Prostate gland (tissue), 2 donors: Measurements from ENCODE around the gene PAQR4. TPM values are rescaled to one million over a fixed set of nuclear protein-coding genes. Genes with fewer than 3 reads are reported as not detected.

Experiments
- DNase-seq: peaks from one replicate; pipeline ENCODE4 v3.0.0-alpha.2; 2019; ENCODE audit warnings: low spot score
- H3K27ac ChIP-seq, 2 donors: fragments of 200-600 bp; sonication (generic); 2 replicates each; pipeline ENCODE4 v1.5.1; 2017 to 2019
- H3K27me3 ChIP-seq: fragments of 200-600 bp; sonication (generic); replicated peaks from 2 replicates; pipeline ENCODE4 v1.5.1; 2019; ENCODE audit not compliant: insufficient read depth
- H3K36me3 ChIP-seq, 2 donors: fragments of 200-600 bp; sonication (generic); 1 replicate in 1 of 2; 2 replicates in 1 of 2; pipeline versions ENCODE4 v1.5.1 to v1.8.1; 2017 to 2019
- H3K4me1 ChIP-seq: fragments of 200-600 bp; sonication (generic); replicated peaks from 2 replicates; pipeline ENCODE4 v1.5.1; 2019
- H3K4me3 ChIP-seq, 2 donors: fragments of 200-600 bp; sonication (generic); 2 replicates each; pipeline ENCODE4 v1.5.1; 2017 to 2019
- H3K9me3 ChIP-seq: fragments of 200-600 bp; sonication (generic); 2 replicates; pipeline ENCODE4 v1.5.1; 2017
- POLR2A ChIP-seq: fragments of 450-650 bp; IDR thresholded peaks from one replicate; pipeline ENCODE4 v1.6.1; 2016; ENCODE audit warnings: antibody characterized with exemption, mild to moderate bottlenecking
- POLR2AphosphoS5 ChIP-seq: sonication (generic); formaldehyde crosslinking; IDR thresholded peaks from one replicate; pipeline ENCODE4 v1.6.1; 2017; ENCODE audit warnings: antibody characterized with exemption
- WGBS: methylation state at CpG from one replicate; pipeline ENCODE4 v1.1.5; 2018; 5-methylcytosine and 5-hydroxymethylcytosine counted together
- intact Hi-C: fragments of 100-400 bp; cut with DNase I; formaldehyde crosslinking; loops from one replicate; pipeline ENCODE4 v1.14.2; 2022
- total RNA-seq, 2 donors: library from RNA; depleted of rRNA; stranded (reverse); fragments of >200 nt; gene quantifications; one replicate each; pipeline ENCODE4 v1.1.0, GENCODE V29; 2016
- TF ChIP-seq, protein P1 (sequence below), 4 experiments: fragments of 200-600 bp in 2 of 4; fragments of 450-650 bp in 2 of 4; sonication (generic) in 2 of 4; IDR thresholded peaks; 1 replicate in 3 of 4; 2 replicates in 1 of 4; pipeline ENCODE4 v1.5.1; 2016 to 2019; ENCODE audit warnings: antibody characterized with exemption in 4 of 4, mild to moderate bottlenecking in 2 of 4, moderate library complexity in 2 of 4

Gene PAQR4
- total RNA-seq, 2 donors from 2014 or later = 9.1 to 25.1 TPM

DNA sequence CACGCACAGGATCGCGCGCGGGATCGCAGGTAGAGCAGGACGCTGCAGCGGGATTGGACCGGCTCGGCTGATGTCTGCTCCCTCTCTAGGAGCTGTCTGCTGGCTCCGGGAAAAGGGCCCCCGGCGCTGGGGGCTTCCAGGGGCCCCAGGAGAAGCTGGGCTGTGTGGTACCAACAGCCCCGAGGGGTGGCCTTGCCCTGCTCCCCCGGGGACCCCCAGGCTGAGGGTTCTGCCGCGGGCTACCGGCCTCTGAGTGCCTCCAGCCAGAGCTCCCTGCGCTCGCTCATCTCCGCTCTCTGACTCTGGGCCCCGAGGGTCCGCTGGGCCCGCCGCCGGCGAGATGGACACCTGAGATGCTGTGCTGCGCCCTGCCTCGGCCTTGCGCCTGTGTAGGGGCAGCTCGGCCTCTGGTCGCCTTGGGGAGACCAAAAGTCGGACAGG lies 1.4 kb upstream of the PAQR4 start:
- Histone ChIP-seq H3K4me3 (no peak overlapping the region), H3K4me1 (peaks cover 35% of the 10 kb centered on the region), H3K36me3 (no peaks in the 10 kb centered on the region), H3K27me3 (no peaks in the 10 kb centered on the region), H3K9me3 (no peaks in the 10 kb centered on the region), H3K27ac (no peak overlapping the region)
- WGBS = 47% methylated on average over 32 of the region's 33 CpGs
- intact Hi-C loops = no loop called here
- TF ChIP-seq POLR2A = no peak
- TF ChIP-seq, protein P1, sequence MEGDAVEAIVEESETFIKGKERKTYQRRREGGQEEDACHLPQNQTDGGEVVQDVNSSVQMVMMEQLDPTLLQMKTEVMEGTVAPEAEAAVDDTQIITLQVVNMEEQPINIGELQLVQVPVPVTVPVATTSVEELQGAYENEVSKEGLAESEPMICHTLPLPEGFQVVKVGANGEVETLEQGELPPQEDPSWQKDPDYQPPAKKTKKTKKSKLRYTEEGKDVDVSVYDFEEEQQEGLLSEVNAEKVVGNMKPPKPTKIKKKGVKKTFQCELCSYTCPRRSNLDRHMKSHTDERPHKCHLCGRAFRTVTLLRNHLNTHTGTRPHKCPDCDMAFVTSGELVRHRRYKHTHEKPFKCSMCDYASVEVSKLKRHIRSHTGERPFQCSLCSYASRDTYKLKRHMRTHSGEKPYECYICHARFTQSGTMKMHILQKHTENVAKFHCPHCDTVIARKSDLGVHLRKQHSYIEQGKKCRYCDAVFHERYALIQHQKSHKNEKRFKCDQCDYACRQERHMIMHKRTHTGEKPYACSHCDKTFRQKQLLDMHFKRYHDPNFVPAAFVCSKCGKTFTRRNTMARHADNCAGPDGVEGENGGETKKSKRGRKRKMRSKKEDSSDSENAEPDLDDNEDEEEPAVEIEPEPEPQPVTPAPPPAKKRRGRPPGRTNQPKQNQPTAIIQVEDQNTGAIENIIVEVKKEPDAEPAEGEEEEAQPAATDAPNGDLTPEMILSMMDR (IDR thresholded peaks at IDR 0.05) = no peak
- no peak for TF ChIP-seq POLR2AphosphoS5
- DNase-seq = no peak

DNA sequence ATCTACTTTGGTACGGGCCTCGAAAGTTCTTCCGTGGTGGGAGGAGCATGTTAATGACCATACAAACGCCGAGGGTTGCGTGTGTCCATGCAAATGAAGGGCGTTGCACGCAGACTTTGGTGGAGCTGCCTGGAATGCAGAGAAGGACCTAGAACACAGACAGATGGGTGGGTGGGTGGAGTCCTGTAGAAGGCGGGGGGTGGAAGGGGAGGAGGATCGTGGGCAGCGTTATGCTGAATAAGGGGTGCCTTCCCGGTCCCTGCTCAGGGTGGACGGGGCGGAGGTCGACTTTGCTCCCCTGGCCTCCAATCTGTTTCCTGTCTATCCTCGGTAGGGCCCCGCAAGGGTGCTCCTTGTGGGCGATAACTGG lies 795 bp upstream of the PAQR4 start:
- peak overlapping the region in 1 of 2 donors; percentile 67 for H3K27ac ChIP-seq
- no peaks in the 10 kb centered on the region for H3K36me3 ChIP-seq
- H3K9me3 ChIP-seq = no peaks in the 10 kb centered on the region
- TF ChIP-seq POLR2A (no peak), POLR2AphosphoS5 (no peak)
- TF ChIP-seq, protein P1 (IDR thresholded peaks at IDR 0.05) = no peak
- H3K27me3 ChIP-seq = no peaks in the 10 kb centered on the region
- H3K4me1 ChIP-seq = peaks cover 37% of the 10 kb centered on the region
- intact Hi-C loops = no loop called here
- DNase-seq = no peak
- peak overlapping the region in 1 of 2 donors; percentile 71 for H3K4me3 ChIP-seq
- 21% methylated on average over 18 of the region's 18 CpGs for WGBS

DNA sequence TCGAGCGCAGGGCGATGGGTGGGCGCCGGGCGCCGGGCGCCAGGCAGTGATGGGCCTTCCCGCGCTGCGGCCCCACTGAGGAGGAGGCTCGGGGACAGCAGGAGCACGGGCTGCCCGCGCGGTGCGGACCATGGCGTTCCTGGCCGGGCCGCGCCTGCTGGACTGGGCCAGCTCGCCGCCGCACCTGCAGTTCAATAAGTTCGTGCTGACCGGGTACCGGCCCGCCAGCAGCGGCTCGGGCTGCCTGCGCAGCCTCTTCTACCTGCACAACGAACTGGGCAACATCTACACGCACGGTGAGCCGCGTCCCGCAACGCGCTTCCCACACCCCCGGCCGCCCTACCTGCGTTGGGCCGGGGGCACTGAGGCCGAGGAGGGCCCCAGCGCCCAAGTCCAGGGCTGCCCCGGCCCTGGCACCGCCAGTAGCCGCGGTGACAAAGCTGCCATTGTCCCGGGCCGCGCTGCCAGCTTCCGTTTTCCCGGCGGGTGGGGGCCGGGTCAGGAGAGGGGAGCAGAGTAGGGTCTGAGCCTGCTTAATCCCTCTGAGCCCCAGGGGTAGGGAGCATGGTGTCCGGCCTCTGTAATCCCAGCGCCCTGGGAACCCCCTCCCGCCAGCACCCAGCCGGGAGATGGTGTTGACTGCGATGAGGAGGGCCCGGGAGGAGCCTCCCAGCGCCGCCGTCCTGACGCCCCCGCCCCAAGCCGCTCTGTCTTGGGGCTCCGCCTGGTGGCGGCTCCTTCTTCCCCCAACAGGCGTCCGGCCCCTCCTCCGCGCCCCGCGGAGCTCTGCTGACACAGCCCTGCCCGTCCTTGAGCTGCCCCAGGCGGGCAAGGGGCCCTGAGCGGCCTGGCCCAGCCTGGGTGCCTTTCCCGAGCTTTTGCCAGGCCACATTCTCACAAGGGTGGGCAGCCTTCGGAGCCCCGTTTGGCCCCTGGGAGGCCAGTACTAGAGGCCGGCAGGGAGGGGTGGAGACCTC lies 685 bp downstream of the PAQR4 start:
- DNase-seq = peak; percentile 50
- TF ChIP-seq, protein P1 (IDR thresholded peaks at IDR 0.05) = peak in 3 of 4 experiments; percentile 33 to 63 (median 59)
- no peak for TF ChIP-seq POLR2A
- Histone ChIP-seq H3K36me3 (no peaks in the 10 kb centered on the region), H3K27ac (peak overlapping the region; percentile 23 to 67), H3K4me3 (peak overlapping the region; percentile 41 to 71), H3K9me3 (no peaks in the 10 kb centered on the region), H3K27me3 (no peaks in the 10 kb centered on the region), H3K4me1 (peaks cover 33% of the 10 kb centered on the region)
- 6% methylated on average over 29 of the region's 83 CpGs for WGBS
- intact Hi-C loops = no loop called here

DNA sequence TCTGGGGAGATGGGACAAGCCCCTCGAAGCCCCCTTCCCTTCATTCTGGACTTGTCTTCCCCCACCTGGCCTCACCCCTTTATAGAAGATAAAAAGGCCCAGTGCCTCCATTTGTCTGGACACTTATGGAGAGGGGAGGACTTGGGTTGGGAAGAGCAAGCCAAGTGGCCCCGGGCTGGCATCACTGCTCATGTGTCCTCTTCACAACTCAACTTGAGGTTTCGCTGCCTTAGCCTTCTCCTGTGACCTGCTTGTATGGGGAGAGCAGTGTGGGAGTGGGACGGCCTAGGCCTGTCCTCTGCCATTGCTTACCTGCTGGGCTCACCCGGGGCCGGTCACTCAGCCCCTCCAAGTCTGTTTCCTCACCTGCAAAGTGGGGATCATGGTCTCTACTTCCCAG lies 1.4 kb downstream of the PAQR4 start:
- H3K36me3 ChIP-seq = no peaks in the 10 kb centered on the region
- peak overlapping the region in 1 of 2 donors; percentile 71 for H3K4me3 ChIP-seq
- no peaks in the 10 kb centered on the region for H3K9me3 ChIP-seq
- H3K27me3 ChIP-seq = no peaks in the 10 kb centered on the region
- WGBS = 77% methylated on average over 6 of the region's 6 CpGs
- peak overlapping the region; percentile 23 to 67 for H3K27ac ChIP-seq
- intact Hi-C loops = no loop called here
- TF ChIP-seq, protein P1 (IDR thresholded peaks at IDR 0.05) = no peak
- TF ChIP-seq POLR2AphosphoS5 (no peak), POLR2A (no peak)
- no peak for DNase-seq
- H3K4me1 ChIP-seq = peaks cover 33% of the 10 kb centered on the region
